Loucy (cell line): ENCODE data around the gene COL6A2.

Source experiments
- CTCF ChIP-seq: fragments of 200-600 bp; sonication (generic); conservative IDR thresholded peaks from 2 replicates; pipeline ENCODE4 v1.5.1; 2014; ENCODE audit warnings: mild to moderate bottlenecking, antibody characterized with exemption, low read length
- EZH2phosphoT487 ChIP-seq: fragments of 200-600 bp; IDR thresholded peaks from 2 replicates; pipeline ENCODE4 v1.6.1; 2018; ENCODE audit warnings: antibody characterized with exemption, mild to moderate bottlenecking, moderate library complexity, borderline replicate concordance

DNA sequence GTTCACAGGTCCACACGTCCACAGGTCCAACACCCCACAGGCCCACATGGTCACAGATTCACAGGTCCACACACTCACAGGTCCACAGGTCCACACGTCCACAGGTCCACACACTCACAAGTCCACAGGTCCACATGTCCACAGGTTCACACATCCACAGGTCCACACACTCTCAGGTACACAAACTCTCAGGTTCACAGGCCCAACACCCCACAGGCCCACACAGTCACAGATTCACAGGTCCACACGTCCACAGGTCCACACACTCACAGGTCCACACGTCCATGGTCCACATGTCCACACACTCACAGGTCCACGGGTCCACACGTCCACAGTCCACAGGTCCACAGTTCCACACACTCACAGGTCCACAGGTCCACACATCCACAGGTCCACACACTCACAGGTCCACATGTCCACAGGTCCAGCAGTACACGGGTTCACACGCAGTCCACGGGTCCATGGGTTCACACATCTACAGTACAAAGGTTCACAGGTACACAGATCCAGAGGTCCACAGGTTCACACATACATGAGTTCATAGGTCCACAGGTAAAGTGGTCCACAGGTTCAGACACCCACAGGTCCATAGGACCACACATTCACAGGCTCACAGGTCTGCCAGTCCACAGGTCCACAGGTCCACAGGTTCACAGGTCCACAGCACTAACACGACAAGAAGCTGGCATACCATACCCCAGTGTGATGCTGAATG is 39.3 kb upstream of the COL6A2 start:
- TF ChIP-seq CTCF (no peak), EZH2phosphoT487 (no peak)
